ENCODE data around the gene CYTH3. TPM values are rescaled to one million over a fixed set of nuclear protein-coding genes. Genes with fewer than 3 reads are reported as not detected.

Gene CYTH3
- polyA plus RNA-seq, 1 donor (not counting 4 experiments of a cell fraction or from before 2014, with no cell fraction given), result 28.4 TPM

- no peak overlapping the region for H2AFZ ChIP-seq (ENCODE audit: control insufficient read depth, low read length)
These were observed 144.2 kb downstream of the CYTH3 start for GRCh38 chr7:6128205-6128604.

DNA sequence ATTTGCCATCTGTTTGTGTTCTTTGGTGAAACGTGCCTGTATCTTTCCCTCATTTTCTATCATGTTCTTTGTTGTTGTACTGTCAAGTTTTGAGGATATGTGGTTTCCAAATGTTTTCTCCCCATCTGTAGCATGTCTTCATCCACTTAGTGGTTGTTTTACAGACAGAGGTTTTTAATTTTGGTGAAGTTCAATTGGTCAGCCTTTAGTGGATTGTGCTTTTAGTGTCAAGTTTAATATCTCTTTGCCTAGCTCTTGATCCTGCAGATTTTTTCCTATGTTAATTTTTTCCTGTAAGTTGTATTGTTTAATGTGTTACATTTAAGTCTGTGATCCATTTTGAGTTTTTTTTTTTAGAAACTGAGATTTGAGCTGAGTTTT, 145.3 kb downstream of the CYTH3 start:
- H3K36me3 ChIP-seq (ENCODE audit: control insufficient read depth in 2 of 2, extremely low read depth in 1 of 2, insufficient read depth in 2 of 2, low read length in 2 of 2), result peaks cover 8 to 15% of the 10 kb centered on the region in 2 experiments
- H3K27me3 ChIP-seq (ENCODE audit: control insufficient read depth, extremely low read depth, insufficient read depth, low read length), result no peaks in the 10 kb centered on the region
- TF ChIP-seq, protein P1, sequence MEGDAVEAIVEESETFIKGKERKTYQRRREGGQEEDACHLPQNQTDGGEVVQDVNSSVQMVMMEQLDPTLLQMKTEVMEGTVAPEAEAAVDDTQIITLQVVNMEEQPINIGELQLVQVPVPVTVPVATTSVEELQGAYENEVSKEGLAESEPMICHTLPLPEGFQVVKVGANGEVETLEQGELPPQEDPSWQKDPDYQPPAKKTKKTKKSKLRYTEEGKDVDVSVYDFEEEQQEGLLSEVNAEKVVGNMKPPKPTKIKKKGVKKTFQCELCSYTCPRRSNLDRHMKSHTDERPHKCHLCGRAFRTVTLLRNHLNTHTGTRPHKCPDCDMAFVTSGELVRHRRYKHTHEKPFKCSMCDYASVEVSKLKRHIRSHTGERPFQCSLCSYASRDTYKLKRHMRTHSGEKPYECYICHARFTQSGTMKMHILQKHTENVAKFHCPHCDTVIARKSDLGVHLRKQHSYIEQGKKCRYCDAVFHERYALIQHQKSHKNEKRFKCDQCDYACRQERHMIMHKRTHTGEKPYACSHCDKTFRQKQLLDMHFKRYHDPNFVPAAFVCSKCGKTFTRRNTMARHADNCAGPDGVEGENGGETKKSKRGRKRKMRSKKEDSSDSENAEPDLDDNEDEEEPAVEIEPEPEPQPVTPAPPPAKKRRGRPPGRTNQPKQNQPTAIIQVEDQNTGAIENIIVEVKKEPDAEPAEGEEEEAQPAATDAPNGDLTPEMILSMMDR (optimal IDR thresholded peaks at IDR 0.05 in 1 of 3, IDR thresholded peaks at IDR 0.05 in 1 of 3, conservative IDR thresholded peaks at IDR 0.05 in 1 of 3; ENCODE audit: extremely low read depth in 1 of 3, insufficient read depth in 2 of 3, low read length in 3 of 3), result no peak
- TF ChIP-seq EZH2 (IDR thresholded peaks at IDR 0.05; ENCODE audit: low read length), result no peak
- FAIRE-seq, result no peak
- H3K79me2 ChIP-seq (ENCODE audit: control insufficient read depth, insufficient read depth, low read length), result peaks cover 28% of the 10 kb centered on the region
- DNase-seq (ENCODE audit: low read depth, low spot score), result no peak
- H3K9me1 ChIP-seq (ENCODE audit: control insufficient read depth, extremely low read depth, insufficient read depth, low read length), result no peaks in the 10 kb centered on the region
- no peak overlapping the region for H3K9ac ChIP-seq (ENCODE audit: control insufficient read depth, extremely low read depth, insufficient read depth, low read length)
- H3K9me3 ChIP-seq (ENCODE audit: control insufficient read depth, low read depth, low read length), result no peaks in the 10 kb centered on the region
- dilution Hi-C loops (cut with MboI; ENCODE audit: extremely low pct_ligation_motif_present, low sequenced_read_pairs), result no loop called here
- H3K4me3 ChIP-seq (ENCODE audit: control insufficient read depth in 2 of 3, extremely low read depth in 1 of 3, insufficient read depth in 2 of 3, low read depth in 1 of 3, low read length in 3 of 3), result no peak overlapping the region
- H3K27ac ChIP-seq (ENCODE audit: control insufficient read depth, insufficient read depth, low read length), result no peak overlapping the region
- no peaks in the 10 kb centered on the region for H4K20me1 ChIP-seq (ENCODE audit: control insufficient read depth, extremely low read depth, insufficient read depth, low read length)
- H3K4me2 ChIP-seq (ENCODE audit: control insufficient read depth, extremely low read depth, insufficient read depth, low read depth, low read length), result no peak overlapping the region
- H3K4me1 ChIP-seq (ENCODE audit: control insufficient read depth, extremely low read depth, insufficient read depth, low read length), result peaks cover 2% of the 10 kb centered on the region
- H2AFZ ChIP-seq (ENCODE audit: control insufficient read depth, low read length), result no peak overlapping the region

More at GRCh38 chr7:6128205-6128604, 144.2 kb downstream of the CYTH3 start:
- H3K27ac ChIP-seq (ENCODE audit: control insufficient read depth, insufficient read depth, low read length), result no peak overlapping the region
- no peak for FAIRE-seq
- H3K79me2 ChIP-seq (ENCODE audit: control insufficient read depth, insufficient read depth, low read length), result peaks cover 27% of the 10 kb centered on the region
- H3K9me3 ChIP-seq (ENCODE audit: control insufficient read depth, low read depth, low read length), result no peaks in the 10 kb centered on the region
- DNase-seq (ENCODE audit: low read depth, low spot score), result no peak
- no peaks in the 10 kb centered on the region for H3K9me1 ChIP-seq (ENCODE audit: control insufficient read depth, extremely low read depth, insufficient read depth, low read length)
- H3K27me3 ChIP-seq (ENCODE audit: control insufficient read depth, extremely low read depth, insufficient read depth, low read length), result no peaks in the 10 kb centered on the region
- H4K20me1 ChIP-seq (ENCODE audit: control insufficient read depth, extremely low read depth, insufficient read depth, low read length), result no peaks in the 10 kb centered on the region
- no peak overlapping the region for H3K4me3 ChIP-seq (ENCODE audit: control insufficient read depth in 2 of 3, extremely low read depth in 1 of 3, insufficient read depth in 2 of 3, low read depth in 1 of 3, low read length in 3 of 3)
- TF ChIP-seq EZH2 (IDR thresholded peaks at IDR 0.05; ENCODE audit: low read length), result no peak
- TF ChIP-seq, protein P1 (optimal IDR thresholded peaks at IDR 0.05 in 1 of 3, IDR thresholded peaks at IDR 0.05 in 1 of 3, conservative IDR thresholded peaks at IDR 0.05 in 1 of 3; ENCODE audit: extremely low read depth in 1 of 3, insufficient read depth in 2 of 3, low read length in 3 of 3), result no peak
- no peak overlapping the region for H3K9ac ChIP-seq (ENCODE audit: control insufficient read depth, extremely low read depth, insufficient read depth, low read length)
- H3K4me1 ChIP-seq (ENCODE audit: control insufficient read depth, extremely low read depth, insufficient read depth, low read length), result peaks cover 2% of the 10 kb centered on the region
- H3K36me3 ChIP-seq (ENCODE audit: control insufficient read depth in 2 of 2, extremely low read depth in 1 of 2, insufficient read depth in 2 of 2, low read length in 2 of 2), result peaks cover 5 to 8% of the 10 kb centered on the region in 2 experiments
- H3K4me2 ChIP-seq (ENCODE audit: control insufficient read depth, extremely low read depth, insufficient read depth, low read depth, low read length), result no peak overlapping the region
- dilution Hi-C loops (cut with MboI; ENCODE audit: extremely low pct_ligation_motif_present, low sequenced_read_pairs), result no loop called here
